T-helper 1 cell (primary cell): Measurements from ENCODE around the gene TMEM123.
A peak's percentile ranks its signal among the peaks of the same experiment; 100 is the strongest.
"Not testable (repeated sequence)": the region's sequence is repeated elsewhere in the genome, so short reads cannot be mapped to it uniquely, and the experiment has no call there.

Source experiments
- DNase-seq, 5 donors: peaks; one replicate each; pipeline ENCODE4 v3.0.0-alpha.2; 2012 to 2020

Gene TMEM123

GRCh38 chr11:102448869-102449224 is 3.7 kb downstream of the TMEM123 start:
- DNase-seq = no peak

- no peak for DNase-seq
These were observed 4.4 kb downstream of the TMEM123 start for GRCh38 chr11:102447941-102448868.

- peak in 1 of 5 donors; percentile 73 for DNase-seq
These were observed 5.4 kb downstream of the TMEM123 start for GRCh38 chr11:102447193-102447592.

- no peak for DNase-seq
These were observed 6.0 kb downstream of the TMEM123 start for GRCh38 chr11:102446606-102447005.

- not testable (repeated sequence) for DNase-seq
These were observed 7.9 kb downstream of the TMEM123 start for GRCh38 chr11:102444693-102445092.

GRCh38 chr11:102444142-102444541 is 8.4 kb downstream of the TMEM123 start:
- not testable (repeated sequence) for DNase-seq

- not testable (repeated sequence) for DNase-seq
These were observed 13.6 kb downstream of the TMEM123 start for GRCh38 chr11:102439063-102439363.

GRCh38 chr11:102438311-102439062 is 14.1 kb downstream of the TMEM123 start:
- DNase-seq = no peak

- no peak for DNase-seq
These were observed 14.8 kb downstream of the TMEM123 start for GRCh38 chr11:102437727-102438126.

GRCh38 chr11:102436976-102437375 is 15.6 kb downstream of the TMEM123 start:
- DNase-seq = no peak

- DNase-seq = no peak
These were observed 16.0 kb downstream of the TMEM123 start for GRCh38 chr11:102436561-102436960.

- no peak for DNase-seq
These were observed 16.9 kb downstream of the TMEM123 start for GRCh38 chr11:102435688-102436087.

GRCh38 chr11:102433571-102433970 is 19.0 kb downstream of the TMEM123 start:
- DNase-seq = not testable (repeated sequence)

- not testable (repeated sequence) for DNase-seq
These were observed 20.0 kb downstream of the TMEM123 start for GRCh38 chr11:102432560-102432959.

GRCh38 chr11:102431404-102431803 is 21.2 kb downstream of the TMEM123 start:
- DNase-seq = no peak

GRCh38 chr11:102430158-102430836 is 22.3 kb downstream of the TMEM123 start:
- DNase-seq = peak in 1 of 5 donors; percentile 67

GRCh38 chr11:102429691-102430090 is 22.9 kb downstream of the TMEM123 start:
- DNase-seq = no peak

- DNase-seq = no peak
These were observed 23.3 kb downstream of the TMEM123 start for GRCh38 chr11:102429226-102429625.

- DNase-seq = no peak
These were observed 23.9 kb downstream of the TMEM123 start for GRCh38 chr11:102428696-102429095.

GRCh38 chr11:102427068-102427467 is 25.5 kb downstream of the TMEM123 start:
- DNase-seq = no peak

- DNase-seq = no peak
These were observed 26.0 kb downstream of the TMEM123 start for GRCh38 chr11:102426570-102426969.

GRCh38 chr11:102426000-102426399 is 26.6 kb downstream of the TMEM123 start:
- no peak for DNase-seq

- DNase-seq = no peak
These were observed 28.6 kb downstream of the TMEM123 start for GRCh38 chr11:102423936-102424335.
